Activated T-cell treated with anti-CD3 and anti-CD28 coated beads, Interleukin-2, amount 50 U/mL, for 4 hours (primary cell): Measurements from ENCODE around the gene BACH2. TPM values are rescaled to one million over a fixed set of nuclear protein-coding genes. Genes with fewer than 3 reads are reported as not detected.
A peak's percentile ranks its signal among the peaks of the same experiment; 100 is the strongest.

Experiments used
- ATAC-seq, 2 donors: fragments of 200-7000 bp; cut with Tn5 transposase; one replicate each; pipeline ENCODE4 v1.10.0; 2021
- DNase-seq: peaks from one replicate; pipeline ENCODE4 v3.0.0-alpha.2; 2020
- H3K27me3 Mint-ChIP-seq: one replicate; pipeline ENCODE4 v1.8.0; 2021; ENCODE audit warnings: low read depth, mixed read lengths
- H3K36me3 Mint-ChIP-seq: one replicate; pipeline ENCODE4 v1.8.0; 2022; ENCODE audit warnings: mixed read lengths; ENCODE audit not compliant: insufficient read depth
- H3K4me1 Mint-ChIP-seq: one replicate; pipeline ENCODE4 v1.8.0; 2021; ENCODE audit warnings: low read depth, mixed read lengths
- H3K4me3 Mint-ChIP-seq: one replicate; pipeline ENCODE4 v1.8.0; 2021; ENCODE audit warnings: mild to moderate bottlenecking, moderate library complexity, mixed read lengths
- H3K9me3 Mint-ChIP-seq: one replicate; pipeline ENCODE4 v1.8.0; 2021; ENCODE audit warnings: mixed read lengths
- total RNA-seq, 3 donors: library from RNA; stranded (reverse); gene quantifications; one replicate each; pipeline ENCODE4 v1.2.1, GENCODE V29; 2021

Gene BACH2
- total RNA-seq, 3 donors from 2014 or later: 96.5 to 118 (median 111) TPM

DNA sequence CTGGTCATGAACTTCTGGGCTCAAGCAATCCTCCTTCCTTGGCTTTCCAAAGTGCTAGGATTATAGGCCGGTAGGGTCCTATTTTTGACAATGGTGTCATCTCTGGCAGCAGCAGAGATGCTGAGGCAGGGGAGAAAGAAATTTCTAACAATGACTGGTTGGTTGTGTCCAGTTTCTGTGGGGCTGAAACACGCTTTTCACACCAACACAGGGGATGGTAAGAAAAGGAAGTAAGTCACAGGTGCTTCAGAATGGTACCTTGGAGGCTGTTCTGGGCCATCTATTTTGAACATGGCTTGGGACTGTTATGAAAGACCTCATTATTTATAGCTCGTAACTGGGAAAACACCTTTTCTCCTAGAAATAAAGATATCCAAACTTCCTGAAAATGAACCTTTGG is 329.7 kb downstream of the BACH2 start:
- Mint-ChIP-seq H3K27me3 (no peaks in the 10 kb centered on the region), H3K4me3 (no peak overlapping the region), H3K4me1 (peaks cover 53% of the 10 kb centered on the region), H3K9me3 (no peaks in the 10 kb centered on the region), H3K36me3 (peaks cover 51% of the 10 kb centered on the region)
- no peak for DNase-seq
- ATAC-seq: peak in 1 of 2 donors; percentile 14

DNA sequence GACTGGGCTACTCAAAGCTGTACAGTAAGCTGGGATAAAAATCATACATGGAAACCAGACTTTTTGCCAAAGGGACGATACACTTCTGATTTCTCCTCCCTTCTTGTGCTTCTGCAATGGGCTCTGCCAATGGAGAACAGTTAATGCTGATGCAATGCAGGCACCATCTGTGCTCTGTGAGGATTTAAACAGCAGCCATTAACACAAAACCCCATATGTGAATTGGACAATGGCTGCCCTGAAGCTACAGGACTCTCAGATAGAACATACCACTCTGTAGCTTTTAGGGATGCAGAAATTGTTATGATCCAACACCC is 330.5 kb downstream of the BACH2 start:
- DNase-seq (no peak), ATAC-seq (no peak)
- Mint-ChIP-seq H3K36me3 (peaks cover 49% of the 10 kb centered on the region), H3K9me3 (no peaks in the 10 kb centered on the region), H3K27me3 (no peaks in the 10 kb centered on the region), H3K4me3 (no peak overlapping the region), H3K4me1 (peaks cover 60% of the 10 kb centered on the region)

DNA sequence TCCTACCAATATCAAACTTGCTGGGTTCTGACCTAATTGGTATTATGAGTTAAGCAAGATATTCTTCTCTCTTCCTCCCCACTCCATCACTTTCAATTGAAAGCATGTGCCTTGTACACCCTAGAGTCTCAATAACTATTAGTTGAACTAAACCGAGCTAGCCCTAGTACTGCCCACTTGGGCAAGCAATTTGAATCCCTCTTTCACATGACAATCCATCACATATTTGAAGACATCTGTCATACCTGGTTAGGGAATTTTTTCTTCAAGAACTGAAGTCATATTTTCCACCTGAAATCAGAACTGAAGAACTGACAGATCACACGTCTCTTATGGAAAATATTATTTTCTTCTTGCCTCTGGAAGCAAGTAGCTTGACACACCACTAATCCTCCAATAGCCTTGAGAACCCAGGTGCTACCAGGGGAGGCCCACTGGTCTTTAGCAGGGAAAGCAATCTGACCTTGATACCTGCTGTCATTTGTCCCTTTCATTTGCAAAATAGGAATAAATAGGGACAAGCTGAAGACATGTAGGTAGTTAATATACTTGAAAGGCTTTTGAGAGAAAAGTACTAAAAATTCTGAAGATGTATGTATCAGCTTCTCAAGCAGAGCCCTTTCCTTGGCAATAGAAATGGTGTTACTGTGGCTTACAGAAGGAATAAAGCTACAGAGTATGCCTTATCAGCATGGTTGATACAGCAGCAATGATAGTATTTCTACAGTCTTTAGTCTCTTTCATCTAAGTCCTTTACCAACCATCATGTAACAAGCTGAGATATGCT is 331.0 kb downstream of the BACH2 start:
- ATAC-seq (peak in 1 of 2 donors; percentile 13), DNase-seq (no peak)
- Mint-ChIP-seq H3K9me3 (no peaks in the 10 kb centered on the region), H3K4me3 (no peak overlapping the region), H3K36me3 (peaks cover 51% of the 10 kb centered on the region), H3K4me1 (peaks cover 66% of the 10 kb centered on the region), H3K27me3 (no peaks in the 10 kb centered on the region)

DNA sequence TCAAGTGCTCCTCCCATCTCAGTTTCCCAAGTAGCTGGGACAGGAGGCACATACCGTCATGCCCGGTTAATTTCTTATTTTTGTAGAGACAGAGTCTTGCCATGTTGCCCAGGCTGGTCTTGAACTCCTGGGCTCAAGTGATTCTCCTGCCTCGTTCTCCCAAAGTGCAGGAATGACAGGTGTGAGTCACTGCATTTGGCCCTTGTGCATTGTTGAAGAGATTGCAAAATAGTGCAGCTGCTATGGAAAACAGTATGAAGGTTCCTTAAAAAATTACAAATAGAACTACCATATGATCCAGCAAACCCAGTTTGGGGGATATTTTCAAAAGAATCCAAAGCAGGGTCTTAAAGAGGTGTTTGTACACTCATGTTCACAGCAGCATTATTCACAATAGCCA is 333.3 kb downstream of the BACH2 start:
- H3K4me3 Mint-ChIP-seq: no peak overlapping the region
- no peaks in the 10 kb centered on the region for H3K27me3 Mint-ChIP-seq
- H3K4me1 Mint-ChIP-seq: peaks cover 85% of the 10 kb centered on the region
- H3K36me3 Mint-ChIP-seq: peaks cover 64% of the 10 kb centered on the region
- H3K9me3 Mint-ChIP-seq: no peaks in the 10 kb centered on the region
- ATAC-seq (no peak), DNase-seq (no peak)

DNA sequence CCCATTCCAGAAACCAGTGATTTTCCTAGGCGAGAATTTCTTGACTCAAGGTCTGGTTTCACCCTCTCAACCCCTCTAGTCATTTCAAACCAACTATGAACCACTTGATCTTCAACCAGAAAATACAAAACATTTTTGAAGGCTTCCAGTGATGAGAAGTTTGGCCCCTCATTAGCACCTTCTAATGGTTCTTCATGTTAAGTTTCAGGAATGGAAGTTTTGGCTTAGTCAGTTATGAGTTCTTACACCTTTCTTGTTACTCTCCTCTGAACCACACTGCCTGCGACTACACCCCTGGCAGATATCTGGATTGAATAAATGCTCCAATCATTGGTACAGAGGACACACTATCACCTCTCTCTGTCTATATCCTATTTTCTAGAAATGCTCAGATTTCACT is 335.2 kb downstream of the BACH2 start:
- Mint-ChIP-seq H3K27me3 (no peaks in the 10 kb centered on the region), H3K36me3 (peaks cover 56% of the 10 kb centered on the region), H3K4me1 (peaks cover 78% of the 10 kb centered on the region), H3K9me3 (no peaks in the 10 kb centered on the region), H3K4me3 (no peak overlapping the region)
- DNase-seq: no peak
- ATAC-seq: peak; percentile 55 to 74

DNA sequence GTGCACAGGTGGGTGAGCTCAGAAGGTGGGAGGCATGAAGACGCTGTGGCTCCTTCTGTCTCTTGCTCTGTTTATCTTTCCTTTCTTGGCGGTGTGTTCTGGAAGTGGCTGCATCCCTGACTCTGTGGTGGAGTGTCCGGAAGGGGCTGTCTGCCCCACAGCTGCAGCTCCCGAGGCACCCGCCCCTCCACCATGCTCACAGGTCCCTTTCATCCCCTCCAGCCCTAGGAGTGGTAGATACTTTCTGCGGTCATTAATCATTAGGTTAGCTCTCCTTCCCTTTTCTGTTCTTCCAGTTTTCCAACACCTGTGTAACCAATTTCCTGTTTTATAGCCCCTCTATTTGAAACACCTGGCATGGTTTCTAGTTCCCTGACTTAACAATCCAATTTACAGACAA is 336.8 kb downstream of the BACH2 start:
- DNase-seq (no peak), ATAC-seq (no peak)
- Mint-ChIP-seq H3K9me3 (no peaks in the 10 kb centered on the region), H3K27me3 (no peaks in the 10 kb centered on the region), H3K4me3 (no peak overlapping the region), H3K36me3 (peaks cover 59% of the 10 kb centered on the region), H3K4me1 (peaks cover 79% of the 10 kb centered on the region)

DNA sequence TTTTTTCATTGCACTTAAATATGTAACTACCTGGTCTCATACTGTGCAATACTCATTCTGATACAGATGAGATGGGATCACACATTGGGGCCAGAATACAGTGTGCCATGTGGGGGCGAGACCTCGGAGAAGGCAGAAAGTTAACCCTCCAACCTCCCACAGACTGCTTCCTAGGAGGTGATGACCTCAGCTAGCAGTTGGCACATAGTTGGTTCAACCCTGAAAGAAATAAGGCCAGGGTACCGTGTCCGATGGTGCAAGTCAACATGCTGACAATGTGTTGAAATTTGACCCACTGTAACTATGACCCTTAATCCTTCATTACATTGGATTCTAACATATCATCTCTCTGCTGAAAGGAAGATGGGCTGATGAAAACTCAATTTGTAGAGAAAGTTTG is 340.5 kb downstream of the BACH2 start:
- ATAC-seq (peak; percentile 12 to 15), DNase-seq (no peak)
- H3K36me3 Mint-ChIP-seq: peaks cover 48% of the 10 kb centered on the region
- H3K27me3 Mint-ChIP-seq: no peaks in the 10 kb centered on the region
- peaks cover 84% of the 10 kb centered on the region for H3K4me1 Mint-ChIP-seq
- no peak overlapping the region for H3K4me3 Mint-ChIP-seq
- no peaks in the 10 kb centered on the region for H3K9me3 Mint-ChIP-seq

DNA sequence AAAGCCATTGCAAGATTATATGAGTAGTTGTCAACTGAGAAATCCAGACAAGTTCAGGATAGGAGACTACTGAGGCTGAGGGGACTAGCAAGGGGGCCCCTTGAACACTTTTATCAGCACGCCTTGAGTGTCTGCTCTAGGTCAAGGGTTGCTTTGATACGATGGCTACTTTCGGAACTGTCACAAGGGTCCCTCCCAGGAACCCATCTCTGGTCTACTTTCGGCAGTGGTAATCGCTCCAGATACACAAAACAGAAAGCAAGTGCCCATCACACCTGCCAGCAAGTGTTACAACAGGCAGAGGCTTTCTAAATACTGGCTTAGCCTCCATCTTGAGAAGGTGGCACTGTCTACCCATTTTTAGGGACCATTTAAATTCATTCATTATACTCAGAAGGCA is 341.3 kb downstream of the BACH2 start:
- DNase-seq (no peak), ATAC-seq (no peak)
- Mint-ChIP-seq H3K4me1 (peaks cover 77% of the 10 kb centered on the region), H3K4me3 (no peak overlapping the region), H3K36me3 (peaks cover 45% of the 10 kb centered on the region), H3K27me3 (no peaks in the 10 kb centered on the region), H3K9me3 (no peaks in the 10 kb centered on the region)

DNA sequence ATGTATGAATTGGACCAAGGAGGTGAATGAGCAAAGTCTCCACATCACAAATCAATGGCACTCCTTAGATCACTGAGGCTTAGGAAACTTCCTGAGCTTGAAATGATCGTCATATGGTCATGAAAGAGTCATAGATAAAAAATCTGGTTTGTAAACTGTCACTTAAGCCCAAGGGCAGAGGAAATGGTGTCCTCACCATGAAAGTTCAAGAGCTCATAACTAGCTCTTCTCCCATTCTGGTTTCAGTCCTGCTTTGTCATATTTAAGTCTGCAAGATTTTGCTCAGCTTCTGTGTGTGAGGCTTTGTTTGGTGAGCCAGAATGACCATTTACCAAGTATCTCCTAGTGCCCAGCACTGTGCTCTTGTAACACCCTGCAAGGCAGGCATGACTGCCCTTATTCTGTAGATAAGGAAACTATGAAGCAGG is 341.9 kb downstream of the BACH2 start:
- peaks cover 44% of the 10 kb centered on the region for H3K36me3 Mint-ChIP-seq
- DNase-seq (no peak), ATAC-seq (peak; percentile 38 to 47)
- H3K27me3 Mint-ChIP-seq: no peaks in the 10 kb centered on the region
- H3K4me1 Mint-ChIP-seq: peaks cover 75% of the 10 kb centered on the region
- H3K4me3 Mint-ChIP-seq: peak overlapping the region; percentile 17
- H3K9me3 Mint-ChIP-seq: no peaks in the 10 kb centered on the region

DNA sequence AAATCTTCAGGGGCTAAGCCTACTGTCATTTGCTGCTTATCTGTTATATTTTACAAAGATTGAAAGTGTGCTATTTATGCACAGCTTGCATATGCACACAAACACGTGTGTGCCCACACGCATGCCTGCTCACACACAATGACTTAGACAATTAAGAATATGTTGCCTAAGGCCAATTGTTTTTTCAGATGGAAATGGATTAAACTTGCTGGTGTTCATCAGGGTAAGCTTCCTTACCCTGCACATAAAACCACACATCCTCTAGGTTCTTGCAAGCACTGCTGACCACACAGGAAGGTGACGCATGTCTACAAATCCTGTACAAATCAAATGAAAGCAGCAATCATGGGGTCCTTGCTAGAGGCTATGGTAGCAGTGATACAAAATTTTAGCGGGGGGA is 344.0 kb downstream of the BACH2 start:
- no peaks in the 10 kb centered on the region for H3K9me3 Mint-ChIP-seq
- H3K27me3 Mint-ChIP-seq: no peaks in the 10 kb centered on the region
- peaks cover 68% of the 10 kb centered on the region for H3K4me1 Mint-ChIP-seq
- ATAC-seq (peak; percentile 76 to 77), DNase-seq (peak; percentile 32)
- H3K4me3 Mint-ChIP-seq: peak overlapping the region; percentile 6
- H3K36me3 Mint-ChIP-seq: peaks cover 46% of the 10 kb centered on the region

DNA sequence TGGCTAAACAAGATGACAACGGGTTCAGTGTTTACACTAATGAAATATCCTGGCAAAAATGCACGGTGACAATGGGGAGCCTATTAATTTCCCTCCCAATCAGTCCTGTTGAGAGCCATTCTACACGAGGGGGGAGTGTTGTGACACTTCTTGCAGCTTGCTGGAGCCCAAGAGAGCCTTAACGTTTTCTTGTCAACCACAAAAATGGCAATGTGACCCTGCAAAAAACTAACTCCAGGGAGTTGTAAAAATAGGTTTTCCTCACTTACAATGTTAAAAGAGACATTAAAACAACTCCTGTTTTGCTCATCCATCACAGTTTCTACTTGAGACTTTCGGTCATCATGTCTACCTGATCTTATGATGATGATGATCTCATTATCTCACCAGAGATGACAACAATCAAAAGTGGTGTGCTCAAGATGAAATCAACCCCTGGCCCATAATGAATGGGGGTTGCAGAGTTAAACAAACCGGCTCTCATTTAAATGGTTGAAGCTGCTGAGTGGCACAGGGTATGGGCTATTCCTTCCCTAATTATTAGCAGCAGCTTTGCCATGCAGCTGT is 344.5 kb downstream of the BACH2 start:
- Mint-ChIP-seq H3K27me3 (no peaks in the 10 kb centered on the region), H3K4me3 (peak overlapping the region; percentile 6), H3K4me1 (peaks cover 68% of the 10 kb centered on the region), H3K36me3 (peaks cover 48% of the 10 kb centered on the region), H3K9me3 (no peaks in the 10 kb centered on the region)
- DNase-seq: no peak
- peak; percentile 44 to 69 for ATAC-seq

DNA sequence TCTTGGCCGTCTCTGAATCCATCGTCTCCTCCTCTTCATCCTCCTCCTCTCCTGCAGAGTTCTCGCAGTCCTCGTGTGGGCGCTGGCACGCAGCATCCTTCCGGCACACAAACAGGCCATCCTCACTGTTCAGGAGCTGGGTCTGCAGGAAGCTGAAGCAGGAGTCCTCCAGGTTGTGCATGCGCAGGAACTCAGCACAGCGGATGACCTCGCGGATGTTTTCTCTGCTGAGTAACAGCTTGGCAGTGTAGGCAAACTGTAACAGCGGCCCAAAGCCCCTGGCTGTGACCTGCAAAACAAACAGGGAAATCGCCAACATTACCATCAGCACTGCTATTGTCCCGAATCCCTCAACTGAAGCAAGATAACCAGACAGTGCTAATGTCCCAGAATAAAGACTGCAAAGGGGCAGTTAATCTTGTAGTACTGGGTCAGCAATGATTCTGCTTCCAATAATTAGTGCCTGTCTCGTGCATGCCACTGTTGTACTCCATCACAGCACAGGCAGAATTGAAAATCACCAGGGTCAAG is 345.0 kb downstream of the BACH2 start:
- DNase-seq: no peak
- H3K4me3 Mint-ChIP-seq: no peak overlapping the region
- H3K9me3 Mint-ChIP-seq: no peaks in the 10 kb centered on the region
- ATAC-seq: no peak
- H3K4me1 Mint-ChIP-seq: peaks cover 63% of the 10 kb centered on the region
- H3K27me3 Mint-ChIP-seq: no peaks in the 10 kb centered on the region
- H3K36me3 Mint-ChIP-seq: peaks cover 50% of the 10 kb centered on the region

DNA sequence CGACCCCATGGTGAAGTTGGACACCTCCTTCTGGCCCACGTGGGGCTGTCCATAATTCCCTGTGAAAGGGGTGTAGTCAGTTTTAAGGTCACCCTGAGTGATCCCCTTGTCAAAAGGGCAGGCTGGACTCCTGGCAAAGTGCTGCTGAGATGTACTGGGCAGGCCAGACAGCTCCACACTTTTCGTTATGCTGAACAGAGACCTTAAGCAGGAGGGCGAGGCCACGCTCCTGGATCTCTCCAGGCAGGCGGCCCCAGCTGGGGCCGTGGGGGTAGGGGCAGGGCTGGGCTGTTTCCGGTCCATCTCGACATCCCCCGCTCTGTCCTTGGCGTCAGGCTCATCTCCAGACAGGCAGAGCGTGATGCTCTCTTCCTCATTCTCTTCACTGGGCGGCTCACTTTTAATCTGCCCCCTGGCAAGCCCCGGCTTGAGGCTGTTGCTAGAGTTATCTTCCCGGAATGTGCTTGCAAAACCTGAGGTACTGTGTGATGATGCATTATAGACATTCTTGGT is 345.7 kb downstream of the BACH2 start:
- H3K27me3 Mint-ChIP-seq: no peaks in the 10 kb centered on the region
- DNase-seq (no peak), ATAC-seq (no peak)
- H3K4me3 Mint-ChIP-seq: no peak overlapping the region
- peaks cover 51% of the 10 kb centered on the region for H3K36me3 Mint-ChIP-seq
- no peaks in the 10 kb centered on the region for H3K9me3 Mint-ChIP-seq
- H3K4me1 Mint-ChIP-seq: peaks cover 60% of the 10 kb centered on the region

DNA sequence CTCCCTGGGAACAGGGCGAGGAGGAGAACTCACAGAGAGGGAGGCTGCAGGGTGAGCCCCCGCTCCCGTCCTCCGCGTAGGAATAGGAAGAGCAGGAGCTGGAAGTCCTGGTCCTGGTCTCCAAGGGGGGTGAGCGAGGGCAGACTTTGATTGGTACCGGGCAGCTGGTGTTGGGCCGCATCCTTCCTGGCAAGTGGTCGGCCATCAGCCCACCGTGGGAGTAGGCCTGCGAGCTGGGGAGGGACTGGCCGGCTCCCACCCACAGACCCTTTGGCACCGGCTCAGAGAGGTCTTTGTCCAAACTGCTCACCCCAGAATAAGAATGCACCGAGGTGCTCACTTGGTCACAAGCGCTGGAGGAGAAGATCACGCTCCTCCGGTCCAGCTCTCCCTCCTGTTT is 346.2 kb downstream of the BACH2 start:
- ATAC-seq: no peak
- H3K9me3 Mint-ChIP-seq: no peaks in the 10 kb centered on the region
- H3K4me3 Mint-ChIP-seq: no peak overlapping the region
- DNase-seq: no peak
- peaks cover 58% of the 10 kb centered on the region for H3K4me1 Mint-ChIP-seq
- H3K36me3 Mint-ChIP-seq: peaks cover 48% of the 10 kb centered on the region
- H3K27me3 Mint-ChIP-seq: no peaks in the 10 kb centered on the region

DNA sequence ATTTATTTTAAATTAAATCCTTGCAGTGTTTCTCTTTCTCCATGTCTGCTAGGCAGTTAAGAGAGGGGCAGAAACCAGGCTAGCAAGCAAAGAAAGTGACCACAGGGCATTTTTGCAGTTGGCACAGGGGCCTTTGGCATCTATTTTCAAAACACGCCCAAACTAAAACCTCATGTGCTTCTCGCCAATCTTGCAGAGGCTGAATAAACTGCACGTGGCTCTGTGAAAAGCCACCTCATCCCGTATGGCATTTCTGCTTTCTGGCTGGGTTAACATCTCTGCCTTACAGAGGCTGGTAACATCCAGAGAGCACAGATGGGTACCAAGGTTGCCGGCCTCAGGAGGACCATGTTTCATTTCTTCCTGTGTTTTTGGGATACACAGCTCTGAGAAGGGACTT is 347.8 kb downstream of the BACH2 start:
- no peak for DNase-seq
- Mint-ChIP-seq H3K9me3 (no peaks in the 10 kb centered on the region), H3K27me3 (no peaks in the 10 kb centered on the region), H3K4me3 (no peak overlapping the region), H3K36me3 (peaks cover 47% of the 10 kb centered on the region), H3K4me1 (peaks cover 58% of the 10 kb centered on the region)
- no peak for ATAC-seq
